ENCODE results near the gene SLC25A22. TPM values are rescaled to one million over a fixed set of nuclear protein-coding genes. Genes with fewer than 3 reads are reported as not detected.
A peak's percentile ranks its signal among the peaks of the same experiment; 100 is the strongest.

Gene SLC25A22
- total RNA-seq, 2 donors from 2014 or later, result 55.8 to 69.5 TPM

DNA sequence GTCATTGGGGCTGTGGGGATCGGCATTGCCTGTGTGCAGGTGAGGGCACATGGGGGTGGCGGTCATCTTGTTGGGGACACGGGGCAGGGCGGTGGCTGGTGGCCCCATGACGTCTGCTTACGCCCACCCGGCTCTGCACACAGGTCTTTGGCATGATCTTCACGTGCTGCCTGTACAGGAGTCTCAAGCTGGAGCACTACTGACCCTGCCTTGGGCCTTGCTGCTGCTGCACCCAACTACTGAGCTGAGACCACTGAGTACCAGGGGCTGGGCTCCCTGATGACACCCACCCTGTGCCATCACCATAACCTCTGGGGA, 39.9 kb upstream of the SLC25A22 start:
- Histone ChIP-seq H3K9me3 (no peaks in the 10 kb centered on the region), H3K4me3 (no peak overlapping the region), H3K27ac (peak overlapping the region in 3 of 4 donors; percentile 44 to 99 (median 99)), H3K27me3 (no peaks in the 10 kb centered on the region), H3K4me1 (peaks cover 76% of the 10 kb centered on the region), H3K36me3 (replicated peaks in 1 of 2; ENCODE audit: insufficient read depth in 1 of 2, low read depth in 2 of 2) (peaks cover 0 to 20% of the 10 kb centered on the region in 2 donors)
- TF ChIP-seq POLR2A (IDR thresholded peaks at IDR 0.05), result no peak
- TF ChIP-seq, protein P1, sequence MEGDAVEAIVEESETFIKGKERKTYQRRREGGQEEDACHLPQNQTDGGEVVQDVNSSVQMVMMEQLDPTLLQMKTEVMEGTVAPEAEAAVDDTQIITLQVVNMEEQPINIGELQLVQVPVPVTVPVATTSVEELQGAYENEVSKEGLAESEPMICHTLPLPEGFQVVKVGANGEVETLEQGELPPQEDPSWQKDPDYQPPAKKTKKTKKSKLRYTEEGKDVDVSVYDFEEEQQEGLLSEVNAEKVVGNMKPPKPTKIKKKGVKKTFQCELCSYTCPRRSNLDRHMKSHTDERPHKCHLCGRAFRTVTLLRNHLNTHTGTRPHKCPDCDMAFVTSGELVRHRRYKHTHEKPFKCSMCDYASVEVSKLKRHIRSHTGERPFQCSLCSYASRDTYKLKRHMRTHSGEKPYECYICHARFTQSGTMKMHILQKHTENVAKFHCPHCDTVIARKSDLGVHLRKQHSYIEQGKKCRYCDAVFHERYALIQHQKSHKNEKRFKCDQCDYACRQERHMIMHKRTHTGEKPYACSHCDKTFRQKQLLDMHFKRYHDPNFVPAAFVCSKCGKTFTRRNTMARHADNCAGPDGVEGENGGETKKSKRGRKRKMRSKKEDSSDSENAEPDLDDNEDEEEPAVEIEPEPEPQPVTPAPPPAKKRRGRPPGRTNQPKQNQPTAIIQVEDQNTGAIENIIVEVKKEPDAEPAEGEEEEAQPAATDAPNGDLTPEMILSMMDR (IDR thresholded peaks at IDR 0.05), result no peak
- DNase-seq (no peak), ATAC-seq (no peak)
- intact Hi-C loops (cut with DNase I), result no loop called here
- 70 to 87% methylated on average over 4 to 8 of the region's 8 CpGs for WGBS, 2 donors

DNA sequence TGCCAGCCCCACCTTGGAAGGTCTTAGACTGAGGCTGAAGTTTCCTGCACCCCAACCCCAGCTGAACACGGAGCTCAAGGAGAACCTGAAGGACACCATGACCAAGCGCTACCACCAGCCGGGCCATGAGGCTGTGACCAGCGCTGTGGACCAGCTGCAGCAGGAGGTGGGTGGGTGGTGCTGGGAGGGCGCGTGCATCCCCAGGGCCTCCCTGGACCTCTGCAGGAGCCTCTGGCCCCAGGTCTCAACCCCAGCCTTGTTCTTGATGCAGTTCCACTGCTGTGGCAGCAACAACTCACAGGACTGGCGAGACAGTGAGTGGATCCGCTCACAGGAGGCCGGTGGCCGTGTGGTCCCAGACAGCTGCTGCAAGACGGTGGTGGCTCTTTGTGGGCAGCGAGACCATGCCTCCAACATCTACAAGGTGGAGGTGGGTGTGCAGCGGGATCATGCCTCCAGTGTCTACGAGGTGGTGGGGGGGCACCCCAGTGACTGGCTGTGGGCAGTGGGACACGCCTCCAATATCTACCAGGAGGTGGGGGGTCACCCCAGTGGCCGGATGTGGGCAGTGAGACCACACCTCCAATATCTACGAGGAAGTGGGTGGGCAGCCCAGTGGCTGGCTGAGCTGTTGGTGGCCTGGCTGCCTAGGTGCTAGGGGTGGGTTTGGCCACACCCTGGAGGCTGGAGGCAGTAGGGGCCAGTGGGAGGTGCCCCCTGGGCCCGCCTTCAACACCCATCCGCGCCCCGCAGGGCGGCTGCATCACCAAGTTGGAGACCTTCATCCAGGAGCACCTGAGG, 39.3 kb upstream of the SLC25A22 start:
- ATAC-seq (no peak), DNase-seq (no peak)
- no peaks in the 10 kb centered on the region for H3K27me3 ChIP-seq
- no peak overlapping the region for H3K4me3 ChIP-seq
- TF ChIP-seq, protein P1 (IDR thresholded peaks at IDR 0.05), result no peak
- TF ChIP-seq POLR2A (IDR thresholded peaks at IDR 0.05), result no peak
- intact Hi-C loops (cut with DNase I), result no loop called here
- WGBS, 2 donors, result 82% methylated on average over 11 to 22 of the region's 22 CpGs
- H3K27ac ChIP-seq, result peak overlapping the region; percentile 41 to 99 (median 98)
- H3K4me1 ChIP-seq, result peaks cover 78% of the 10 kb centered on the region
- no peaks in the 10 kb centered on the region for H3K9me3 ChIP-seq
- peaks cover 0 to 20% of the 10 kb centered on the region in 2 donors for H3K36me3 ChIP-seq (replicated peaks in 1 of 2; ENCODE audit: insufficient read depth in 1 of 2, low read depth in 2 of 2)

DNA sequence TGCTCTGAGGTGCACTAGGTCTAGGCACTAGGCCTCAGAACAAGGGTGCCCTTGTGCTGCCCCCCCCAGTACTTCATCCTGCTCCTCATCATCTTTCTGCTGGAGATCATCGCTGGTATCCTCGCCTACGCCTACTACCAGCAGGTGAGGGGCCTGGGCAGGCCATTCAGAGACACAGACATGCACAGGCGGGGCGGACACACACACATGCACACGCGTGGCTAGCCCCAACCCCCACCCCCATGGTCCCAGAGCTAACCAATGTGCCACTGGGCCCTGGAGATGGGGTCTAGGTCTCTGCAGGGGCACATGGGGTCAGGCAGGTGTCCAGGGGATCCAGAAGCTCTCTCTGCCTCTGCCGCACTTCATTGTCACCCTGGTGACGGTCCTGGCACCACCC, 38.6 kb upstream of the SLC25A22 start:
- Histone ChIP-seq H3K4me3 (no peak overlapping the region), H3K27ac (peak overlapping the region; percentile 41 to 99 (median 98)), H3K9me3 (no peaks in the 10 kb centered on the region), H3K27me3 (no peaks in the 10 kb centered on the region), H3K4me1 (peaks cover 85% of the 10 kb centered on the region), H3K36me3 (replicated peaks in 1 of 2; ENCODE audit: insufficient read depth in 1 of 2, low read depth in 2 of 2) (peaks cover 0 to 20% of the 10 kb centered on the region in 2 donors)
- ATAC-seq (no peak), DNase-seq (no peak)
- intact Hi-C loops (cut with DNase I), result no loop called here
- 72 to 93% methylated on average over 6 to 9 of the region's 9 CpGs for WGBS, 2 donors
- TF ChIP-seq, protein P1 (IDR thresholded peaks at IDR 0.05), result no peak
- no peak for TF ChIP-seq POLR2A (IDR thresholded peaks at IDR 0.05)

DNA sequence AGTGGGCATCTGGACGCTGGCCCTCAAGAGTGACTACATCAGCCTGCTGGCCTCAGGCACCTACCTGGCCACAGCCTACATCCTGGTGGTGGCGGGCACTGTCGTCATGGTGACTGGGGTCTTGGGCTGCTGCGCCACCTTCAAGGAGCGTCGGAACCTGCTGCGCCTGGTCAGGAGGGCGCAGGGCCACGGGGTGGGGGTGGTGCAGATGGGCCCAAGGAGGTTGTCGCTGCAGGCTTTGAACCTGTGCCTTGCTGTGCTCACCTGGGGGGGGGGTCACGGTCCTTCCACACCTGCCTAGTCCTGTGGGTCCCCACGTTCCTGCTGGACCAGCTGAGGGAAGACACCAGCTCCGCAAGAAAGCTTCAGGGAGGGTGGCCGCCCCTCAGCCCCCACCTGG, 38.2 kb upstream of the SLC25A22 start:
- no peak for TF ChIP-seq POLR2A (IDR thresholded peaks at IDR 0.05)
- TF ChIP-seq, protein P1 (IDR thresholded peaks at IDR 0.05), result peak in 1 of 7 experiments; percentile 5
- ATAC-seq (no peak), DNase-seq (no peak)
- 79% methylated on average over 11 of the region's 14 CpGs; no CpG with 5 or more reads in 1 of the 2 donors for WGBS, 2 donors
- peak overlapping the region; percentile 45 to 99 (median 98) for H3K27ac ChIP-seq
- H3K27me3 ChIP-seq, result no peaks in the 10 kb centered on the region
- H3K36me3 ChIP-seq (replicated peaks in 1 of 2; ENCODE audit: insufficient read depth in 1 of 2, low read depth in 2 of 2), result peaks cover 0 to 20% of the 10 kb centered on the region in 2 donors
- H3K4me1 ChIP-seq, result peaks cover 86% of the 10 kb centered on the region
- H3K9me3 ChIP-seq, result no peaks in the 10 kb centered on the region
- no peak overlapping the region for H3K4me3 ChIP-seq
- intact Hi-C loops (cut with DNase I), result no loop called here

Data from body of pancreas (tissue), 4 donors.